HG03045 (cell line): ENCODE data around the gene FAM110A.

ENCODE experiments used
- ATAC-seq: cut with Tn5 transposase; IDR thresholded peaks from one replicate; pipeline ENCODE4 v1.9.1; 2021; ENCODE audit warnings: mild to moderate bottlenecking, moderate library complexity; ENCODE audit not compliant: unreplicated experiment

The FAM110A gene

GRCh38 chr20:870758-871157, 37.2 kb downstream of the FAM110A start:
- ATAC-seq = no peak

DNA sequence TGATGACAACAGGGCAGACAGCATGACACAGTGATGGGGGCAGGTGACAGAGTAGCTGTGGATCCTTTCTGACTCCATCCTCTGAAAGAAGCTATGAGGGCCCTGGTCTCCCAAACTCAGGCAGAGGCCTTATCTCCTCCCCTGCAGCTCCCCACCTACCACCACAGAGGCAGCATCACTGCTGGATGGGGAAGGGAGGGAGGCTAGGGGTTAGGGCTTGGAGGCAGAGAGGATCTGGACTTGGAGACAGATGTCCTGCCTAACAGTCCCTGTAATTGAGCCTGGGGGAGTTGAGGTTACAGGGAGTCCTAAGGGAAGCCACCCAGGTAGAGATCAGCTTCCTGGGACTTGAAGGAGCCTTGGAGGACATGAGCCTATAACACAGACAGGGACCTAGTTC, 37.9 kb downstream of the FAM110A start:
- no peak for ATAC-seq

- ATAC-seq = no peak
Measured at GRCh38 chr20:871948-872347, 38.4 kb downstream of the FAM110A start.

GRCh38 chr20:872855-873520, 39.5 kb downstream of the FAM110A start:
- no peak for ATAC-seq

GRCh38 chr20:873875-874607, 40.5 kb downstream of the FAM110A start:
- ATAC-seq = no peak

GRCh38 chr20:875115-875514, 41.6 kb downstream of the FAM110A start:
- ATAC-seq = no peak

DNA sequence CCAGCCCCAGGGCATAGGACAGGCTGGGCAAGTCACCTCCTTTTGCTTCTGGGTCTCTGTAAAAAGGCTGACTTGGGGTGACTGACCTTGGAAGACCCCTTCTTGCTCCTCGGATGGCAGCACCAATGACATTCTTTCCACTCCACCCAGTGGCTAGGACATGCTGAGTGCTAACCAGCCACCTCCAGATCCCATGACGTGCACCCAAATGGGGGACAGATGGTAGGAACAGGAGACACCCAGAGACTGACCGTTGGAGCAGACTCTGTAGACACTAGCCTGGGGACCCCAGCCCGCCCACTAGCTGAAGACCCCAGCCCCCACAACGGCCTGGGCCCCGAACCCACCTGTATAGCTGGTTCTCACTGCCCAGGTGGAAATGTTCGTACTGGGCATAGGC, 44.3 kb downstream of the FAM110A start:
- ATAC-seq = no peak

GRCh38 chr20:878511-879307, 45.2 kb downstream of the FAM110A start:
- ATAC-seq = no peak

GRCh38 chr20:879626-880025, 46.1 kb downstream of the FAM110A start:
- ATAC-seq = no peak

GRCh38 chr20:881051-881782, 47.7 kb downstream of the FAM110A start:
- no peak for ATAC-seq

GRCh38 chr20:881783-882144, 48.2 kb downstream of the FAM110A start:
- ATAC-seq = no peak

DNA sequence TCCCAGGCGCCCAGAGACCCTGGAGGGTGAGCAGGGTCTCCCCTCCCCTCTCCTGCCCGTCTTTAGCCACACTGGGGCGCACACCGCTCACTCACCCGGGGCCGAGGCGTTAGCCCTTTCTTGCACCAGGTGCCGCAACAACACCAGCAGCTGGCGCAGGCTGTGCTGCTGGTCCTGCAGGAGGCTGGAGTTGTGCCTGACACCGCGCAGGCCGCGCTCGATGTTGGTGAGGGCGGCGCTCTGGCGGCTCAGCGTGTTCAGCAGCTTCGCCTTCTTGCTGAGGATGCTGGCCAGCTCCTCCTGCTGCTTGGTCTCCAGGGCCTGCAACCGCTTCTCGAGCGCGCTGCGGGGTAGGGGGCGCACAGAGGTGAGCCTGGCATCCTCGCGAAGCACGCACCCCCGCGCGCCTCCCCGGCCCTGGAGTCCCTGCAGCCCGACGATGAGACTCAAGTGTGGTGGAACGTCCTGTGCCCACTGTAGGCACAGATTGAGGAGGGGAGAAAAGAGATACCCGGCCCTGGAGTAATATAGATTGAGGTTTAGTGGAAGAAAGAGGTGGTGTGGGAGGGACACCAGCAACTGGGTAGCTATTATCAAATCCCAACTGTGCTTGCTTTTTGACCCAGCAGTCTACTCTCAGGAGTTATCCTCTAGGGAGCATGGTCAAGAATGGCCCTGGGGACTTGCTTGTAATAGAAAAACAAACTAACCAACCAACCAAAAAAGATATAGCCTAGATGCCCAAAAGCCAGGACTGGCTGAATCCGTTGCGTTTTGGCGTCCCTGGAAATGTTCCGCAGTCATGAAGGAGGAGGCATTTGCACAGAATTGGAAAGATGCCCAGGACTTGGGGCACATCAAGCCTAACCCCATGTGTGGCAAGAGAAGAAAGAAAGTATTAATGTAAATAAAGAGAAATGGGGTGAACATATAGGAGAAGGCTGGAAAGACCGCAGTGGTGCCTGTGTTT, 51.8 kb downstream of the FAM110A start:
- no peak for ATAC-seq

- no peak for ATAC-seq
Measured at GRCh38 chr20:887137-887536, 53.6 kb downstream of the FAM110A start.

DNA sequence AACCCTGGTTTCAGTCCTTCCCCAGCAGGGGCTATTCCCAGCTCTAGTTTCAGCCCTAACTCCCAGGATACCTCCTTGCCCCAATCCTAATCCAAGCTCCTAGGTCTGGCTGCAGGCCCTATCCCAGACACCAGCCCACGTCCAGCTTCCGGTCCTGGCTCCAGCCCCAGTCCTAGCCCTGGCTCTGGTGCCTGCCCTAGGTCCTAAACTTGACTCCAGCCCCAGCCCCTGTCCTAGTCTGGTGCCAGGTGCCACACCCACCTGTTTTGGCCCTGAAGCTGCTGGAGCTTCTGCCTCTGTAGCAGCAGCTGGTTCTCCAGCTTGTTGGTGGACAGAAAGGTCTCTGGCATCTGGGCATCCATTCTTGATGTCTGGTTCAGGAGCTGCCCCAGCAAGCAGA, 54.5 kb downstream of the FAM110A start:
- no peak for ATAC-seq

DNA sequence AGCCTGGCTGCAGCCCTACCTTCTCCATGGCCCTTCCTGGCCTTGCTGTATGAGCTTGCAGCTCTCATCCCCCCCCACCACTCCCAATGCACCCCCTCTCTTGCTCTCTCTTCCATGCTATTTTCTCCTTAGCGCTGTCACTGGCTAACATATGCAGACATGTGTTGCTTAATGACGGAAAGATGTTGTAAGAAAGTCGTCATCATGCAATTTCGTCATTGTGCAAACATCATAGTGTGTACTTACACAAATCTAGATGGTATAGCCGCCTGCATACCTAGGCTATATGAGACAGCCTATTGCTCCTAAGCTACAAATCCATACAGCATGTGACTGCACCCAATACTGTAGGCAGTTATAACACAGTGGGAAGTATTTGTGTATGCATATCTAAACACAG, 55.6 kb downstream of the FAM110A start:
- no peak for ATAC-seq

DNA sequence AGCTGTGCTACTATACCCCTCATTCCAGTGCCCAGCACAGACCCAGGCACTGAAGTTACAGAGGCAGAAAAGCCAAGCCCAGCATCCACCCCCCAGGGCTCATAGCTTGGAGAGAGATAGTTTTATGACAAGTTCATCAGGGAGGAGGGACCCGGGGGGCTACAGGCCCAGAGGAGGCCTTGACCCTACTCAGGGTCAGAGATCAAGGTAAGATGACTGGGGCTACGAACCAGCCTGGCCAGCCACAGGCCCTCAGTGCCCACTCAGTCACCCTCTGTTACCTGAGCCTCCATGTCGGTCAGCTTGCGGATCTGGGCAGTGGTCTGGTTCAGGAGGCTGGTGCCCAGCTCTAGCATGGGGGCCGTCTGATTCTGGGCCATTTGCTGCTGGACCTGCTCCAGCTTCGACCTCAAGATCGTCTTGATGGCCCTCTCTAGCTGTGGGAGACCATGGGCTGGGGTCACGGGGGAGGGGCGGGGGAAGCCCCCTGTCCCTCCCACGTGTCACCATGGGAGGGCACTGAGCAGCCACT, 56.5 kb downstream of the FAM110A start:
- ATAC-seq = no peak

- ATAC-seq = no peak
Measured at GRCh38 chr20:890666-891057, 57.1 kb downstream of the FAM110A start.

DNA sequence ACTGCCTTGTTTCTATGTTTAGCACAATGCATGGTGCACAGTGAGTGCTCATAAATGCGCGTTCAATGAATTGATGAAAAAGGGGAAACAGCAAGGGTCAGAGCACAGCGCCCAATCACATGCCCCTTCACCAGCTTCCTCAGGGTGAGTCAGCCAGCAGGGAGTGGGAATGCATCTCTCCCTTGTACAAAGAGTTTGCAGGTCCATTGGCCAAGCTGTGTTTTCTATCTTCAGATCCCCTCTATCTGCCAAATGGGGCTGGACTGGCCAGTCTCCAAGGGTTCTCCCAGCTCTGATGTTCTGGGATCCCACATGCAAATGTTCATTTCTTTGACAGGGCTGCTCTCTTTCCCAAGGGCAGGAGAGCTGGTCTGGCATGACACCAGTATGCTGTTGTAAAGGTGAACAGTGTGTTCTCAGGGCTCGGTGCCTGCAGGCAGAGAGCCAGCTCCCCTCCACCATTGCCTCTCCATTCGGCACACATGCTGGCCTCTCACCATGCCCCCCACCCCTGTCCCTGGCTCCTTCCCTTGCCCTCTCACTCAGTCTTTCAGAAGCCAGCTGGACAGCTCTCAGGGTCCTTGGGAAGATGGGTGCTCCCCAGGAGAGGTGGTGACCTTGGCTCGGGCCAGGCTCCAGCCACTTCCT, 57.7 kb downstream of the FAM110A start:
- no peak for ATAC-seq

GRCh38 chr20:891706-892080, 58.2 kb downstream of the FAM110A start:
- ATAC-seq = no peak
